Liver (tissue), 9 donors: ENCODE measurements around the gene SUGCT. TPM values are rescaled to one million over a fixed set of nuclear protein-coding genes. Genes with fewer than 3 reads are reported as not detected.

Experiments
- DNase-seq: peaks from one replicate; pipeline ENCODE4 v3.0.0-alpha.2; 2017; ENCODE audit warnings: low spot score
- H3K27ac ChIP-seq, 2 donors: one replicate each; pipeline ENCODE4 v1.7.0; 2013; ENCODE audit warnings: inconsistent platforms in 2 of 2, low read length in 2 of 2, control low read depth in 1 of 2, low read depth in 1 of 2, mild to moderate bottlenecking in 1 of 2
- H3K27me3 ChIP-seq, 4 donors: one replicate each; pipeline versions ENCODE4 v1.6.1 to v1.7.0; 2013; ENCODE audit warnings: low read length in 3 of 4, inconsistent platforms in 1 of 4, mild to moderate bottlenecking in 1 of 4, moderate library complexity in 1 of 4; ENCODE audit not compliant: control insufficient read depth in 4 of 4, insufficient read depth in 4 of 4
- H3K36me3 ChIP-seq, 4 donors: one replicate each; pipeline versions ENCODE4 v1.6.1 to v1.7.0; 2013; ENCODE audit warnings: low read length in 3 of 4, mild to moderate bottlenecking in 3 of 4, low read depth in 1 of 4, moderate library complexity in 1 of 4; ENCODE audit not compliant: control insufficient read depth in 4 of 4, insufficient read depth in 3 of 4
- H3K4me1 ChIP-seq, 4 donors: one replicate each; pipeline versions ENCODE4 v1.6.1 to v1.7.0; 2013; ENCODE audit warnings: low read length in 3 of 4, mild to moderate bottlenecking in 3 of 4, moderate library complexity in 1 of 4; ENCODE audit not compliant: control insufficient read depth in 4 of 4, insufficient read depth in 4 of 4
- H3K4me3 ChIP-seq, 3 donors: one replicate each; pipeline versions ENCODE4 v1.6.1 to v1.7.0; 2013; ENCODE audit warnings: low read length in 3 of 3, control low read depth in 1 of 3, low read depth in 1 of 3, mild to moderate bottlenecking in 1 of 3
- H3K9ac ChIP-seq, 2 donors: one replicate each; pipeline ENCODE4 v1.7.0; 2013; ENCODE audit warnings: low read length in 2 of 2, mild to moderate bottlenecking in 2 of 2, moderate library complexity in 2 of 2, control low read depth in 1 of 2, low read depth in 1 of 2
- H3K9me3 ChIP-seq, 4 donors: one replicate each; pipeline versions ENCODE4 v1.6.1 to v1.7.0; 2013; ENCODE audit warnings: low read length in 3 of 4; ENCODE audit not compliant: control insufficient read depth in 4 of 4
- EGR1 ChIP-seq, 2 donors: IDR thresholded peaks; 2 replicates each; pipeline ENCODE4 v1.6.1; 2016 to 2018; ENCODE audit warnings: antibody characterized with exemption in 2 of 2, low read depth in 2 of 2
- FOXA1 ChIP-seq: IDR thresholded peaks from 2 replicates; pipeline ENCODE4 v1.6.1; 2016; ENCODE audit warnings: antibody characterized with exemption
- GABPA ChIP-seq, 2 donors: IDR thresholded peaks in 1 of 2; conservative IDR thresholded peaks in 1 of 2; 2 replicates each; pipeline ENCODE4 v1.6.1; 2016; ENCODE audit warnings: antibody characterized with exemption in 2 of 2, mild to moderate bottlenecking in 1 of 2, moderate library complexity in 1 of 2
- HNF4A ChIP-seq, 2 donors: conservative IDR thresholded peaks; 2 replicates each; pipeline ENCODE4 v1.6.1; 2016; ENCODE audit warnings: antibody characterized with exemption in 2 of 2, mild to moderate bottlenecking in 2 of 2
- JUND ChIP-seq, 2 donors: IDR thresholded peaks; 2 replicates each; pipeline ENCODE4 v1.6.1; 2016; ENCODE audit warnings: antibody characterized with exemption in 2 of 2
- NR2F2 ChIP-seq: IDR thresholded peaks from 2 replicates; pipeline ENCODE4 v1.6.1; 2016; ENCODE audit warnings: antibody characterized with exemption
- RAD21 ChIP-seq, 2 donors: IDR thresholded peaks; 2 replicates each; pipeline ENCODE4 v1.6.1; 2016; ENCODE audit warnings: antibody characterized with exemption in 2 of 2, mild to moderate bottlenecking in 2 of 2
- RXRA ChIP-seq, 2 donors: IDR thresholded peaks; 2 replicates each; pipeline ENCODE4 v1.6.1; 2017 to 2018; ENCODE audit warnings: antibody characterized with exemption in 2 of 2, mild to moderate bottlenecking in 1 of 2
- SP1 ChIP-seq: IDR thresholded peaks from 2 replicates; pipeline ENCODE4 v1.6.1; 2018; ENCODE audit warnings: antibody characterized with exemption, mild to moderate bottlenecking
- TAF1 ChIP-seq: conservative IDR thresholded peaks from 2 replicates; pipeline ENCODE4 v1.6.1; 2016; ENCODE audit warnings: antibody characterized with exemption, mild to moderate bottlenecking
- YY1 ChIP-seq: IDR thresholded peaks from 2 replicates; pipeline ENCODE4 v1.6.1; 2016; ENCODE audit warnings: antibody characterized with exemption, mild to moderate bottlenecking
- WGBS: extraction: QIAGEN DNeasy Blood & Tissue Kit; methylation state at CpG from one replicate; pipeline ENCODE4 v1.1.7; 2013; 5-methylcytosine and 5-hydroxymethylcytosine counted together
- polyA plus RNA-seq, 2 donors: library from polyadenylated mRNA; stranded (reverse) in 1 of 2; unstranded in 1 of 2; fragments of 200-250 nt in 1 of 2; fragments of >200 nt in 1 of 2; fragmentation: Nextera tagmentation in 1 of 2; extraction: Ambion mirVana in 1 of 2; gene quantifications; one replicate each; pipeline versions ENCODE4 v1.2.1 to v1.2.3, GENCODE V29; 2013 to 2015
- total RNA-seq, 2 donors: library from RNA; depleted of rRNA; stranded (reverse); fragments of >200 nt; gene quantifications; one replicate each; pipeline ENCODE4 v1.2.3, GENCODE V29; 2014
- TF ChIP-seq, protein P1 (sequence below): fragments of 150-350 bp; IDR thresholded peaks from 2 replicates; pipeline ENCODE4 v1.5.1; 2017; ENCODE audit warnings: improper control_type of control experiment, low read depth, low read length; ENCODE audit not compliant: missing input control
- TF ChIP-seq, protein P2 (sequence below): IDR thresholded peaks from 2 replicates; pipeline ENCODE4 v1.6.1; 2016; ENCODE audit warnings: antibody characterized with exemption
- TF ChIP-seq, protein P3 (sequence below): IDR thresholded peaks from 2 replicates; pipeline ENCODE4 v1.6.1; 2016; ENCODE audit warnings: antibody characterized with exemption
- TF ChIP-seq, protein P4 (sequence below): IDR thresholded peaks from 2 replicates; pipeline ENCODE4 v1.6.1; 2016; ENCODE audit warnings: antibody characterized with exemption
- TF ChIP-seq, protein P5 (sequence below): IDR thresholded peaks from 2 replicates; pipeline ENCODE4 v1.6.1; 2016; ENCODE audit warnings: antibody characterized with exemption, mild to moderate bottlenecking
- donor health status: healthy.
- donor health status: healthy.
- donor health status: healthy.
- donor health status: healthy.
- donor health status: healthy.

The SUGCT gene
- total and polyA plus RNA-seq, 4 donors, result 6.2 to 11.9 (median 9.9) TPM

DNA sequence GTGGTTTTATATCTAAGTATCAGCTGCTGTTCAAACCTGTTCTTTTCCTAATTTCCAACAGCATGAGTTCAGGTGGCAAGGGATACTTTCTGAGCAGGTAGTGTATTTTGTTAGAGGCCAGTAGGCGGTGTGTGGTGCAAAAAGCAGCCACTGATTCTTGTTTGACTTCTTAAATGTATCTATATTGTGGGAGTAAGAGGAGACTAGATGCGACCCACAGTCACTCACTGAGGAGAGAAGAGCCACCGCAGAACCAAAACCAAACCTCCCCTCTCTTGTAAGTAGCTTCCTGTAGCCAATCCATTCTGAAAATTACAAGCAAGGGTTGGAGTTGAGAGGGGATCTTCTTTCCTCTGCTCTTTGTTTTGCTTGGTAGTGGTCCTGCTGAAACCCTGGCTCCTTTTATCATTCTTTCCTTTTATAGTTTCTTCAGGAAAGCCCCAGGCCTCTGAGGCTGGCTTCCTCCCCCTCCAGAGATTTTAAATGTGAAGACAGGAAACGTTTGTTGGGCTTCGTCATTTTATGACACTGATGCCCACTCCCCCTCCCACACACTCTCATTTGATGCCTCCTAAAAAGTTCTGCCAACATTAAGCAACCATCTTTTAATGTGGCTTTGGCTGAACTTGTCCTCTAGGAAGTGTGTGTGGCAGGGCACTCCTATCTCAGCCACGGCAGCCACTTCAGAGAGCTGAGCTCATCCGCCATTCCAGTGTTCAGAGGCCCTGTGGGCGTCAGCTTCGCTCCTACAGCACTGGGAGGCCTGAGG lies 566.0 kb downstream of the SUGCT start:
- H3K27me3 ChIP-seq, result no peaks in the 10 kb centered on the region
- H3K4me3 ChIP-seq, result no peak overlapping the region
- WGBS, result 86% methylated on average over 9 of the region's 9 CpGs
- no peak overlapping the region for H3K27ac ChIP-seq
- H3K4me1 ChIP-seq, result no peaks in the 10 kb centered on the region
- no peak for DNase-seq
- TF ChIP-seq RXRA (IDR thresholded peaks at IDR 0.05) (no peak), TAF1 (no peak), FOXA1 (no peak), NR2F2 (no peak), GABPA (IDR thresholded peaks at IDR 0.05 in 1 of 2, conservative IDR thresholded peaks at IDR 0.05 in 1 of 2) (no peak), HNF4A (conservative IDR thresholded peaks at IDR 0.05) (no peak), RAD21 (IDR thresholded peaks at IDR 0.05) (no peak), EGR1 (IDR thresholded peaks at IDR 0.05; ENCODE audit: low read depth in 2 of 2) (no peak), SP1 (no peak), JUND (IDR thresholded peaks at IDR 0.05) (no peak), YY1 (no peak)
- TF ChIP-seq, protein P1, sequence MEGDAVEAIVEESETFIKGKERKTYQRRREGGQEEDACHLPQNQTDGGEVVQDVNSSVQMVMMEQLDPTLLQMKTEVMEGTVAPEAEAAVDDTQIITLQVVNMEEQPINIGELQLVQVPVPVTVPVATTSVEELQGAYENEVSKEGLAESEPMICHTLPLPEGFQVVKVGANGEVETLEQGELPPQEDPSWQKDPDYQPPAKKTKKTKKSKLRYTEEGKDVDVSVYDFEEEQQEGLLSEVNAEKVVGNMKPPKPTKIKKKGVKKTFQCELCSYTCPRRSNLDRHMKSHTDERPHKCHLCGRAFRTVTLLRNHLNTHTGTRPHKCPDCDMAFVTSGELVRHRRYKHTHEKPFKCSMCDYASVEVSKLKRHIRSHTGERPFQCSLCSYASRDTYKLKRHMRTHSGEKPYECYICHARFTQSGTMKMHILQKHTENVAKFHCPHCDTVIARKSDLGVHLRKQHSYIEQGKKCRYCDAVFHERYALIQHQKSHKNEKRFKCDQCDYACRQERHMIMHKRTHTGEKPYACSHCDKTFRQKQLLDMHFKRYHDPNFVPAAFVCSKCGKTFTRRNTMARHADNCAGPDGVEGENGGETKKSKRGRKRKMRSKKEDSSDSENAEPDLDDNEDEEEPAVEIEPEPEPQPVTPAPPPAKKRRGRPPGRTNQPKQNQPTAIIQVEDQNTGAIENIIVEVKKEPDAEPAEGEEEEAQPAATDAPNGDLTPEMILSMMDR, result no peak
- TF ChIP-seq, protein P2, sequence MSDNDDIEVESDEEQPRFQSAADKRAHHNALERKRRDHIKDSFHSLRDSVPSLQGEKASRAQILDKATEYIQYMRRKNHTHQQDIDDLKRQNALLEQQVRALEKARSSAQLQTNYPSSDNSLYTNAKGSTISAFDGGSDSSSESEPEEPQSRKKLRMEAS, result no peak
- TF ChIP-seq, protein P3, sequence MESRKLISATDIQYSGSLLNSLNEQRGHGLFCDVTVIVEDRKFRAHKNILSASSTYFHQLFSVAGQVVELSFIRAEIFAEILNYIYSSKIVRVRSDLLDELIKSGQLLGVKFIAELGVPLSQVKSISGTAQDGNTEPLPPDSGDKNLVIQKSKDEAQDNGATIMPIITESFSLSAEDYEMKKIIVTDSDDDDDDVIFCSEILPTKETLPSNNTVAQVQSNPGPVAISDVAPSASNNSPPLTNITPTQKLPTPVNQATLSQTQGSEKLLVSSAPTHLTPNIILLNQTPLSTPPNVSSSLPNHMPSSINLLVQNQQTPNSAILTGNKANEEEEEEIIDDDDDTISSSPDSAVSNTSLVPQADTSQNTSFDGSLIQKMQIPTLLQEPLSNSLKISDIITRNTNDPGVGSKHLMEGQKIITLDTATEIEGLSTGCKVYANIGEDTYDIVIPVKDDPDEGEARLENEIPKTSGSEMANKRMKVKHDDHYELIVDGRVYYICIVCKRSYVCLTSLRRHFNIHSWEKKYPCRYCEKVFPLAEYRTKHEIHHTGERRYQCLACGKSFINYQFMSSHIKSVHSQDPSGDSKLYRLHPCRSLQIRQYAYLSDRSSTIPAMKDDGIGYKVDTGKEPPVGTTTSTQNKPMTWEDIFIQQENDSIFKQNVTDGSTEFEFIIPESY, result no peak
- TF ChIP-seq, protein P4, sequence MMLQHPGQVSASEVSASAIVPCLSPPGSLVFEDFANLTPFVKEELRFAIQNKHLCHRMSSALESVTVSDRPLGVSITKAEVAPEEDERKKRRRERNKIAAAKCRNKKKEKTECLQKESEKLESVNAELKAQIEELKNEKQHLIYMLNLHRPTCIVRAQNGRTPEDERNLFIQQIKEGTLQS, result no peak
- TF ChIP-seq, protein P5, sequence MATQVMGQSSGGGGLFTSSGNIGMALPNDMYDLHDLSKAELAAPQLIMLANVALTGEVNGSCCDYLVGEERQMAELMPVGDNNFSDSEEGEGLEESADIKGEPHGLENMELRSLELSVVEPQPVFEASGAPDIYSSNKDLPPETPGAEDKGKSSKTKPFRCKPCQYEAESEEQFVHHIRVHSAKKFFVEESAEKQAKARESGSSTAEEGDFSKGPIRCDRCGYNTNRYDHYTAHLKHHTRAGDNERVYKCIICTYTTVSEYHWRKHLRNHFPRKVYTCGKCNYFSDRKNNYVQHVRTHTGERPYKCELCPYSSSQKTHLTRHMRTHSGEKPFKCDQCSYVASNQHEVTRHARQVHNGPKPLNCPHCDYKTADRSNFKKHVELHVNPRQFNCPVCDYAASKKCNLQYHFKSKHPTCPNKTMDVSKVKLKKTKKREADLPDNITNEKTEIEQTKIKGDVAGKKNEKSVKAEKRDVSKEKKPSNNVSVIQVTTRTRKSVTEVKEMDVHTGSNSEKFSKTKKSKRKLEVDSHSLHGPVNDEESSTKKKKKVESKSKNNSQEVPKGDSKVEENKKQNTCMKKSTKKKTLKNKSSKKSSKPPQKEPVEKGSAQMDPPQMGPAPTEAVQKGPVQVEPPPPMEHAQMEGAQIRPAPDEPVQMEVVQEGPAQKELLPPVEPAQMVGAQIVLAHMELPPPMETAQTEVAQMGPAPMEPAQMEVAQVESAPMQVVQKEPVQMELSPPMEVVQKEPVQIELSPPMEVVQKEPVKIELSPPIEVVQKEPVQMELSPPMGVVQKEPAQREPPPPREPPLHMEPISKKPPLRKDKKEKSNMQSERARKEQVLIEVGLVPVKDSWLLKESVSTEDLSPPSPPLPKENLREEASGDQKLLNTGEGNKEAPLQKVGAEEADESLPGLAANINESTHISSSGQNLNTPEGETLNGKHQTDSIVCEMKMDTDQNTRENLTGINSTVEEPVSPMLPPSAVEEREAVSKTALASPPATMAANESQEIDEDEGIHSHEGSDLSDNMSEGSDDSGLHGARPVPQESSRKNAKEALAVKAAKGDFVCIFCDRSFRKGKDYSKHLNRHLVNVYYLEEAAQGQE, result no peak
- H3K36me3 ChIP-seq, result no peaks in the 10 kb centered on the region
- no peaks in the 10 kb centered on the region for H3K9me3 ChIP-seq
- no peak overlapping the region for H3K9ac ChIP-seq
